NCI-H510A (cell line): Measurements from ENCODE around the gene SERPINB8.
A peak's percentile ranks its signal among the peaks of the same experiment; 100 is the strongest.

Experiments used
- DNase-seq: peaks from one replicate; lab custom pipeline; 2025; lab: John Stamatoyannopoulos, UW

SERPINB8 gene

GRCh38 chr18:63964908-63965307, 5.0 kb upstream of the SERPINB8 start:
- DNase-seq = no peak

GRCh38 chr18:63965716-63966330, 4.1 kb upstream of the SERPINB8 start:
- DNase-seq = no peak

- peak; percentile 78 for DNase-seq
Observed at GRCh38 chr18:63970809-63971205, 926 bp downstream of the SERPINB8 start.

- no peak for DNase-seq
Observed at GRCh38 chr18:63971320-63972001, 1.6 kb downstream of the SERPINB8 start.

GRCh38 chr18:63972002-63972376, 2.1 kb downstream of the SERPINB8 start:
- DNase-seq = no peak

GRCh38 chr18:63974991-63975390, 5.1 kb downstream of the SERPINB8 start:
- DNase-seq = no peak

GRCh38 chr18:63975628-63976027, 5.7 kb downstream of the SERPINB8 start:
- DNase-seq = no peak

- DNase-seq = no peak
Observed at GRCh38 chr18:63977040-63977439, 7.2 kb downstream of the SERPINB8 start.

GRCh38 chr18:63979409-63979920, 9.6 kb downstream of the SERPINB8 start:
- peak; percentile 35 for DNase-seq

- DNase-seq = no peak
Observed at GRCh38 chr18:63980027-63980426, 10.1 kb downstream of the SERPINB8 start.

- no peak for DNase-seq
Observed at GRCh38 chr18:63980896-63981460, 11.1 kb downstream of the SERPINB8 start.

GRCh38 chr18:63981719-63982118, 11.8 kb downstream of the SERPINB8 start:
- no peak for DNase-seq

- DNase-seq = no peak
Observed at GRCh38 chr18:63982361-63982760, 12.5 kb downstream of the SERPINB8 start.

GRCh38 chr18:63986885-63987284, 17.0 kb downstream of the SERPINB8 start:
- DNase-seq = no peak

GRCh38 chr18:63987743-63988142, 17.9 kb downstream of the SERPINB8 start:
- no peak for DNase-seq

- no peak for DNase-seq
Observed at GRCh38 chr18:63992751-63993150, 22.9 kb downstream of the SERPINB8 start.

- DNase-seq = no peak
Observed at GRCh38 chr18:63994783-63995399, 25.0 kb downstream of the SERPINB8 start.

GRCh38 chr18:63997041-63997440, 27.2 kb downstream of the SERPINB8 start:
- DNase-seq = no peak

- DNase-seq = no peak
Observed at GRCh38 chr18:63997606-63998005, 27.7 kb downstream of the SERPINB8 start.

- peak; percentile 70 for DNase-seq
Observed at GRCh38 chr18:63999871-64000270, 30.0 kb downstream of the SERPINB8 start.

- no peak for DNase-seq
Observed at GRCh38 chr18:64002581-64002980, 32.7 kb downstream of the SERPINB8 start.

- no peak for DNase-seq
Observed at GRCh38 chr18:64009305-64009704, 39.4 kb downstream of the SERPINB8 start.

- no peak for DNase-seq
Observed at GRCh38 chr18:64011513-64011912, 41.6 kb downstream of the SERPINB8 start.
